Measurements from ENCODE around the gene C4orf17. TPM values are rescaled to one million over a fixed set of nuclear protein-coding genes. Genes with fewer than 3 reads are reported as not detected.

Gene C4orf17
- total RNA-seq, 1 experiment from 2014 or later = not detected

GRCh38 chr4:99585516-99585915, 74.7 kb downstream of the C4orf17 start (continued):
- no peak for TF ChIP-seq IRF1 (CRISPR knock-in tag; IDR thresholded peaks at IDR 0.05)

- Mint-ChIP-seq H3K27ac (no peak overlapping the region), H3K4me1 (peaks cover 4% of the 10 kb centered on the region), H3K27me3 (ENCODE audit: low read depth) (no peaks in the 10 kb centered on the region), H3K36me3 (no peaks in the 10 kb centered on the region), H3K9me3 (no peaks in the 10 kb centered on the region), H3K4me3 (no peak overlapping the region)
- TF ChIP-seq NFYB (CRISPR knock-in tag; conservative IDR thresholded peaks at IDR 0.05; ENCODE audit: low read depth) (no peak), OVOL2 (CRISPR knock-in tag; IDR thresholded peaks at IDR 0.05; ENCODE audit: borderline replicate concordance) (no peak), HMGA2 (CRISPR knock-in tag; IDR thresholded peaks at IDR 0.05) (no peak), NR2C2 (CRISPR knock-in tag; IDR thresholded peaks at IDR 0.05) (no peak), CDX4 (CRISPR knock-in tag; IDR thresholded peaks at IDR 0.05; ENCODE audit: borderline replicate concordance) (no peak)
- ChIA-PET CTCF (no interaction called here), POLR2A (no interaction called here)
- DNase-seq (ENCODE audit: low spot score) = no peak
- no peak for ATAC-seq
These were observed 75.5 kb downstream of the C4orf17 start for GRCh38 chr4:99586322-99586721.

DNA sequence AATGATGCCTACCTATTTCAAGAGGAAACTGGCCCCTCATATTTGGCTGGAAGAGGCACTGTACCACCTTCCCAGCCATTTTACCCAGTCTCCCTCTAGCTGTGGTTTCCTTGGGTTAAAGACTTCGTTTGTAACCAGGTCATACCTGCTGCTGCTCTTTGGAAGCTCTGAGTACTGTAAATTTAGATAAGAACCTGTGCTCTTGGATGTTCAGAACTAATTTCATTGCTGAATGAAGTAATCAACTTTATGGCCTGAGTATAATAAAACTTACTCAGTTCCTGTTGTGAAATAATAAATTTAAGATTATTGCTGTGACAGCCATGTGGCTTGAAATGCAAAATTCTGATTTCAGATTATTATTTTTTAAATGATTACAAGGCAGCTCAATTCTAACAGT, 76.0 kb downstream of the C4orf17 start:
- POLR2A ChIA-PET = no interaction called here
- Mint-ChIP-seq H3K36me3 (no peaks in the 10 kb centered on the region), H3K27me3 (ENCODE audit: low read depth) (no peaks in the 10 kb centered on the region), H3K4me1 (peaks cover 4% of the 10 kb centered on the region), H3K27ac (no peak overlapping the region), H3K9me3 (no peaks in the 10 kb centered on the region), H3K4me3 (no peak overlapping the region)
- TF ChIP-seq ZSCAN18 (CRISPR knock-in tag; IDR thresholded peaks at IDR 0.05) = no peak
- DNase-seq (ENCODE audit: low spot score) (no peak), ATAC-seq (peak; percentile 71)
- CTCF ChIA-PET = interaction anchor here (0.6 kb wide), 2 partner anchors 53 to 1443 kb away, joined by 3 to 4 read pairs; no protein-coding TSS in a partner anchor

DNA sequence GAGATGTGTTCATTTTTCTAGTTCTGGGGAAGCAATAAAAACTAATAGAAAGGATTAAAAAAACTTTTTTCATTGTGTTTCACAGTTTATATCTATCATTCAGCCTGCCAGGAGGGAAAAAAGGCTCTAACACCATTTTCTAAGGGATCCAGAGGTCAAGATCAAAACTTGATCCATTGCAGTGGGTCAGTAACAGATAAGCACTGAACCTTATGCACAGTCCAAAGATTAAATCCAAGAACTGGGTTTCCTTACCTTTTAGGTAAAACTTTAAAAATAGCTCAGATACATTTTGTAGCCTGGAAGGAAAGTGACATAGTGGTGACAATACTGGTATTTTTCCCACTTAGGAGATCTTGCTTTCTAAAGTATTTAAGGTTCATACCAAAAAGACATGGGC, 76.5 kb downstream of the C4orf17 start:
- no peak for TF ChIP-seq ELF4 (CRISPR knock-in tag; IDR thresholded peaks at IDR 0.05; ENCODE audit: low read depth)
- no peak for TF ChIP-seq ZNF263 (CRISPR knock-in tag; IDR thresholded peaks at IDR 0.05; ENCODE audit: low read depth)
- TF ChIP-seq TEAD4 (CRISPR knock-in tag; IDR thresholded peaks at IDR 0.05) = no peak
- TF ChIP-seq FOXP1 (CRISPR knock-in tag; IDR thresholded peaks at IDR 0.05; ENCODE audit: borderline replicate concordance) = no peak
- ChIA-PET CTCF (interaction anchor here (0.6 kb wide), 2 partner anchors 52 to 1442 kb away, joined by 3 to 4 read pairs; no protein-coding TSS in a partner anchor), POLR2A (no interaction called here)
- peaks cover 4% of the 10 kb centered on the region for H3K4me1 Mint-ChIP-seq
- no peak for ATAC-seq
- H3K27ac Mint-ChIP-seq = no peak overlapping the region
- no peaks in the 10 kb centered on the region for H3K27me3 Mint-ChIP-seq (ENCODE audit: low read depth)
- H3K4me3 Mint-ChIP-seq = no peak overlapping the region
- DNase-seq (ENCODE audit: low spot score) = no peak
- H3K9me3 Mint-ChIP-seq = no peaks in the 10 kb centered on the region
- H3K36me3 Mint-ChIP-seq = no peaks in the 10 kb centered on the region

DNA sequence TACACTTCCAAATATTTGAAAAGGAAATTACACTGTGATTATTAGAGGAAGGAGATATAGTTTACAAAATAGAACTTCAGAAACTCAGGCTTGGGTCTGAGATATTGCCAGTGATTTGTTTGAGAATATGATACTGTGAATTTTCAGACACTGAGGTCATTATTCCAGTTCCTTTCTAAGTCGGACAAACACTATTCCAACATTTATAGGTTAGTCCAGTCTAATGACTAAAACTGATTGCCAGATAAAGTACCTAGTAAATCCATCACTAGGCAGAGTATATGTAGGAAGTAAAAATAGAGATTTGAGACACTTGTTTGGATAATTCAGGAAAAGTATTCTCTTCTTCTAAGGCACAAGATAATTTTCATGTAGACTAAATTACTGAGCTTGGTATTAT, 77.0 kb downstream of the C4orf17 start:
- Mint-ChIP-seq H3K4me1 (peaks cover 4% of the 10 kb centered on the region), H3K9me3 (no peaks in the 10 kb centered on the region), H3K4me3 (no peak overlapping the region), H3K27me3 (ENCODE audit: low read depth) (no peaks in the 10 kb centered on the region), H3K27ac (no peak overlapping the region), H3K36me3 (no peaks in the 10 kb centered on the region)
- ChIA-PET POLR2A (no interaction called here), CTCF (no interaction called here)
- ATAC-seq (no peak), DNase-seq (ENCODE audit: low spot score) (no peak)
- TF ChIP-seq ETV6 (CRISPR knock-in tag; IDR thresholded peaks at IDR 0.05) = no peak
- TF ChIP-seq, protein P1, sequence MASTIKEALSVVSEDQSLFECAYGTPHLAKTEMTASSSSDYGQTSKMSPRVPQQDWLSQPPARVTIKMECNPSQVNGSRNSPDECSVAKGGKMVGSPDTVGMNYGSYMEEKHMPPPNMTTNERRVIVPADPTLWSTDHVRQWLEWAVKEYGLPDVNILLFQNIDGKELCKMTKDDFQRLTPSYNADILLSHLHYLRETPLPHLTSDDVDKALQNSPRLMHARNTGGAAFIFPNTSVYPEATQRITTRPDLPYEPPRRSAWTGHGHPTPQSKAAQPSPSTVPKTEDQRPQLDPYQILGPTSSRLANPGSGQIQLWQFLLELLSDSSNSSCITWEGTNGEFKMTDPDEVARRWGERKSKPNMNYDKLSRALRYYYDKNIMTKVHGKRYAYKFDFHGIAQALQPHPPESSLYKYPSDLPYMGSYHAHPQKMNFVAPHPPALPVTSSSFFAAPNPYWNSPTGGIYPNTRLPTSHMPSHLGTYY (CRISPR knock-in tag; IDR thresholded peaks at IDR 0.05) = no peak
